CD4-positive, alpha-beta T cell treated with Interleukin-2 at 100 ng/mL for 4 hours (primary cell): ENCODE measurements around the gene MID1.

Experiments
- DNase-seq: peaks from one replicate; pipeline ENCODE4 v3.0.0-alpha.2; 2020; ENCODE audit warnings: low spot score

The MID1 gene

GRCh38 chrX:10485326-10485725, 135.1 kb downstream of the MID1 start:
- DNase-seq: no peak

- DNase-seq: no peak
Measured at GRCh38 chrX:10484683-10485247, 135.6 kb downstream of the MID1 start.

GRCh38 chrX:10483191-10483831, 137.1 kb downstream of the MID1 start:
- DNase-seq: no peak

- DNase-seq: no peak
Measured at GRCh38 chrX:10482708-10483107, 137.7 kb downstream of the MID1 start.

DNA sequence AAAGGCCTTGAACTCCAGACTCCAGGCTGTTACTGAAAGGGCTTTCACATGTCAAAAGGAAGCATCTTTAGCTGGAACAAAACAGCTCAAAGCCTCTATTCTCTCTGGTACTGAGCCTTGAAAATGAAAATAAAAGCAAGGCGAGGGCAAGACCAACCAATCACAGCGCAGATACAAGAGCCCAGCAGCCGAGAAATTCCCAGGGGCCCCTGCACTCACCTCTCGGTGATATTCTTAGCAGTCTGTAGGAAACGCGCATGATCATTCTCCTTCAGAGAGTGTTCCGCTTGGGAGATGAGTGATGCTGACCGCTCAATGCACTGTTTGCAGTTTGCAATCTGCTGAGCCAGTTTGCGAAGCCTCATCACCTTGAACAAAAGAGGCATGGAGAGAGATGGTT, 138.1 kb downstream of the MID1 start:
- no peak for DNase-seq

GRCh38 chrX:10480861-10481260, 139.5 kb downstream of the MID1 start:
- DNase-seq: no peak

- DNase-seq: no peak
Measured at GRCh38 chrX:10479508-10479907, 140.9 kb downstream of the MID1 start.

GRCh38 chrX:10477525-10477924, 142.9 kb downstream of the MID1 start:
- no peak for DNase-seq

DNA sequence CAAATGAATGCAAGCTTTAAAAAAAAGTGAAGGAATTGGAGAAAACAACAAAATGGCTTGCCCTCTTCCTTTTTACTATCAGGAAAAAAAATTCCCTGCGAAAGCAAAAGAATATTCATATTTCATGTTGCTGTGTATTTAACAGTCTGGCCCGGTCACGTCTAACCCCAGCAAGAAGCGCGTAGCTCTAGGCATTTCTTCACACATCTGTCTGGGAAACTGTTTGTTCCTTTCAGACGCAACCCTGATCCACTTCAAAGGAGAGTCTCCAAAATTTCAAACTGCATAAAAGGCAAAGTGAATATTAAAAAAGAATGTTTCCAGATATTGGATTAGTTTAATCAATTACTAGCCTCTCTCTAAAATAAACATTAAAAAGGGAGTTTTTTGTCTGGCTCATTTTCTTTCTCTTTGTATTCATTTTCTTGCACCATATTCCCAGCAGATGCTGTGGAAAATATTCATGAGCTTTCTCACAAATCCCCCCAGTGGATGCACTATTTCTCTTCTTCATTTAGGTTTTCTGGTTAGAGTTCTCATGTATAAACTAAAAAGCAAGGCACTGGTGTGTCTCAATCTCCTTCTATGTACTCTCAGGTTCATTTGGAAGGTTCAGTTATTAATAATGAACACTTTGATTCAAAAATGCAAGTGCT, 145.3 kb downstream of the MID1 start:
- no peak for DNase-seq

DNA sequence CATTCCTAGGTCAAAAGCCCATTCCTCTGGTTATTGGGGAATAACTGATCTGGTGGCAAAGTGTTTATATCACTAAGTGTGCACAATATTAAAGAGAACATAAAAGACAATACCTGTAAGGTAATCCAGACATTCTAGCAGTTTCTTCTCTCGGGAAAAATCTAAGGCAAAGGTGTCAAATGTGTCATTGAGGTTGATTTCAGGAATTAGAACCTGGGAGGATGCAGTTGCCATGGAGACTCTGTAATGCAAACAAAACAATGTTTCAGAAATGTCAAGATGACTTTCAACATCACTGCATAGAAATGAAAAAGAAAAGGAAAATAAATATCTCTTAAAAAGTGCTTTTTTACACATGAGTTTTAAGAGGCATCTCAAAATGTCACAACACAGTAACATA, 145.9 kb downstream of the MID1 start:
- no peak for DNase-seq

DNA sequence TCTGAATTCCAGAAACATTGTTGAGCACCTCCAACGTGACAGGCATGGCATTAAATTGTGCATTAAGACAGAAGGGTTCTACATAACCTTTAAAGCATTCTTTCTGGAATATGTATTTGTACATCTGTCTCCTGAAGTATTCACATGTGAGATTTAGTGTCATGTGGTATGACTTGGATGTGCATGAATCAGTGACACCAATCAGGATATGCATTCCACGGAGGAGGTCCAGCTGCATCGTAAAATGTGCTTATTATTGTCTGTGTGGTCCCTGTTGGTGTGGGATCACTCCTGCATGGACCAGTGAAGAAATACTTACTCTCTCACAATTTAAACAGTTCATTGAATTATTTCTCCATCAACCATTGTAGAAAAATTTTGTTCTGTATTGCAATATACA, 149.0 kb downstream of the MID1 start:
- no peak for DNase-seq

- DNase-seq: no peak
Measured at GRCh38 chrX:10470009-10470408, 150.4 kb downstream of the MID1 start.

DNA sequence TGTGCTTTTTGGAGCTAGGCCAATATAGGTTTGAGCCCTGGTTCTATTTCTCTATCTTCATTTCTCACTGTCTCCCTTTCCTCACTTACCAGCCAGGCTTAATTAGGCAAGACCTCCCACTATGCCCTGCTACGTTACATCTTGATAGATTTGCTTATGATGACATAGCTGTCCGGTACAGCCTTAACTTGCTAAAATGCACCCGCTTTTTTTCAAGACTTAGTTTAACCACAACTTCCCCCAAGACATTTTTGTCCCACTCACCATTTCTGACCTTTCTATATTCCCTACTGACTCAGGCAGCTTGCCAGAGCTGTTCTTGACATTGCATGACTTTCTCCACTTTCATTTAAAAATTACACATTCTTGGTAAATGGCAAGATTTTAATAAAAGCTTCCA, 152.6 kb downstream of the MID1 start:
- DNase-seq: no peak

DNA sequence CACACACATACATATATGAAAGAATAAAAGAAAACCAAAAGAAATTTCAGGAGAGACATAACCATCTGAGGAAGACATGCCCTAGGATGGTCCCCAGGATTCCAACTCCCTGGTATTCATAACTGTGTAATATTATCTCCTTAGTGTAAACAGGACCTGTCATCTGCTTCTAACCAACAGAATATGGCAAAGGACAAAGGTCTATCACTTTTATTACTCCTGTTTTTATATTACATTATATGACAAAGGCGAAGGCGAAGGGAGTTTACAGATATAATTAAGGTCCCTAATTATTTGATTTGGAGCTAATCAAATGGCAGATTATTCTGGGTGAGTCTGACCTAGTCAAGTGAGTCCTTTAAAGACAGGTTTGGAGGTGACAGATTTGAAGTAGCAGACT, 155.1 kb downstream of the MID1 start:
- no peak for DNase-seq

GRCh38 chrX:10457092-10457491, 163.3 kb downstream of the MID1 start:
- DNase-seq: no peak

- DNase-seq: no peak
Measured at GRCh38 chrX:10453945-10454344, 166.4 kb downstream of the MID1 start.

DNA sequence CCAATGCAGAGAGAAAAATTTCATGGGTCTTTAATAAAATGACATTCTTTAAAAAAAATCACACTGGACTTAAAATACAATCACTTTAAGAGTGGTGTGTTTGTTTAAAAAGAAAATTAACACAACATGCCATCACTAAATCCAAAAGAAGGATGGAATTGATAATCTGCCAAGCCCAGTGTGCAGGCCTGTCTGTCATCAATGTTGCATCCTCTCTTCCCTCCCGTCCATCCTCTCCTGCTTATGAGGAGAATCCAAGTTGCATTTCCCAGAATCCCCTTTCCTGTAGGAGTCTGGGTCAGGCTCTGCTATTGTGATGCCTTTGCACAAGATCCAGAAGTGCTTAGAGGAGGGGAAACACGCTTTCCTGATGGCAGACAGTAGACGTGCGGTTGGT, 169.4 kb downstream of the MID1 start:
- no peak for DNase-seq

- DNase-seq: no peak
Measured at GRCh38 chrX:10450229-10450958, 170.0 kb downstream of the MID1 start.

DNA sequence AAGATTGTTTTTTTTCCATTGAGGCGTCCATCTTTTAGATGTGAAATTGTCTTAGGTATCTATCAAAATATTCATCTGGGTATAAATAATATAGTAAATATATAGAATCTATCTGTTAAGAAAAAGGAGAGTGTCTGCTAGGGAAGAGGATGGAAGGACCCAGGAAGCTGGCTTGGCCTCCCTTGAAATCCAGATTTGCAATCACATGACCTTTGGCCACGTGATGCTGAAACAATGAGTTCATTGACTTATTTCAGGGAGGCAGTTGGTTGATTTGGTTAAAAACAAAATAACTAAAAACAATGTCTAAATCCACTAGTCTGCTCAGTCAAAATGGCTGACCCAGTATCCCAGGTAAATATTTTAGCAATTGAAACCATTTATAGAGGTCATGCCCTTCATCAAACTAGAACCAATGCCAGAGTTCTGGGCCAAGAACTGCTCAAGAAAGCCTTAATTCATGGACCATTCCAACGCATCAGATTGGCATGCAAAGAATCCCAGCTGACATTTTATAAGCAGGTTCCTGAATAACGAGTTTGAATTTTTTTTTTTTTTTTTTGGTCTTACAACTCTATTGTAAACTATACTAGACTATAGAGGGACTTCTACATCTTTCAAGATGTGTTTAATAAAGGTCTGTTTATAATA, 172.7 kb downstream of the MID1 start:
- DNase-seq: no peak

DNA sequence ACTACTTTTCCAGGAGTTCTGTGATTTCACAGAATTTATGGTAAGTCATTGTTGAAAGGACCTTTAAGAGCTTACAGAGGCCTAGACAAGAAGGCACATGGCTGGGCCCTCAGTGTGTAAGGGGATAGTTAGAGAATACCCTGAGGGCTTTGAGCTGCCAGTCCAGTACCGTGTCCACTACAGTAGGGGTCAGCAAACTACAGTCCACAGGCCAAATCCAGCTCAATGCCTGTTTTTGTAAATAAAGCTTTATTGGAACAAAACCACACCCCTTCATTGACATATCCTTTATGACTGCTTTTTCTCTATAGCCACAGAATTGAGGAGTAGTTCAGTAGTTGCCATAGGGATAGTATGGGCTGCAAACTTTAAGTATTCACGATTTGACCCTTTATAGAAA, 176.2 kb downstream of the MID1 start:
- no peak for DNase-seq

DNA sequence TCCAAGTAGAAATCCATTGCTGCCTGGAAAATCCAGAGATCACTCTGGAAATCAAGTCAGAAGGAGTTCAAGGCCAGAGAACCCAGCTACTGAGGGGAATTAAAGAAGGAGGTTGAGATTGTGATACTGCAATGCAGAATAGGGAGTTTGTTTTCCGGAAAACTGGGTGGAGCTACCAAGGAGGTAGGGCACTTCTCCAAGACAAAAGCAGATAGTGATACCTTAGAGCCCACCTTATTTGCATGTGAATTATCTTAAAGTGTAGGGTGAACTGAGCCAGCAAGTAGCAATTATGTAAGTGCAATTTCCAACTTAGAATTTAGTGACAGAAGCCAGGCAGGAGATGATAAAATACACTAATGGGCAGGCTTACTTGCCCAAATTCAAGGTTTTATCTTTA, 178.9 kb downstream of the MID1 start:
- DNase-seq: no peak

DNA sequence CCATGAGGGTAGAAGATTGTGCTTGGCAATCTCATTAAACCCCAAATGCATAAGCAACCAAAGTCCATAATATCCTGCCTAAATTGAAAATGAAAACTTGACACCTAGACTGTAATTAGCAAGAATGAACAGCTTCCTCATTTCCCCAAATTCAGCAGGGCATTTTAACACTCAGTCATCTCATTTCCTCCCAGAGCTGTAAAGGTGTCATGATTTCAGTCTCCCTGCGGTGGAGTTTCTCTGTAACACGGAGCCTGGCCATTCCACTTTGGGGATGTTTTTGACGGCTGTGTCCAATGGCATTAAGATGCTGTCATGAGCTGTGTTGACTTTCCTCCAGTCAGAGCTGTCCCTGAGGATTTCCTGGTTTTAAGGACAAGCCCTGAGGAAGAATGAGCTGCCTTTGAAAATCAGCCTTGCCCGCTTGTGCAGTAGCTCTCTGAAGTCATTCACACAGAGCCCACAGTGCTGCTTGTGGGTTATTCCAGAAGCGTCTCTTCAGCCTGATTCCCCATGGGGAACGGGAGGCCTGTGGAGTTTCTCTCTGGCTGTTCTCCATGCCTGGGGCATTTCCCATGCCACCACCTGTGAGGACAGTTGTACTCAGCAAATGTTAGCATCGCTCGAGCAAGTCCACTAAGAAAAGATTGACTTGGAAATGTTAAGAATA, 187.0 kb downstream of the MID1 start:
- no peak for DNase-seq
